Stimulated activated CD4-positive, alpha-beta T cell treated with anti-CD3 and anti-CD28 coated beads, Interleukin-1b, Interleukin-23, amount 100 ng/mL, for 24 hours (primary cell): ENCODE data around the gene CHID1.

ENCODE experiments used
- DNase-seq, 4 experiments: peaks; one replicate each; pipeline ENCODE4 v3.0.0-alpha.2; 2020; ENCODE audit warnings: low read depth in 4 of 4, low spot score in 1 of 4

The CHID1 gene

GRCh38 chr11:837990-838307 lies 72.7 kb downstream of the CHID1 start:
- DNase-seq = no peak

- DNase-seq = no peak
Measured at GRCh38 chr11:837189-837989, 73.2 kb downstream of the CHID1 start.

GRCh38 chr11:836700-837099 lies 73.9 kb downstream of the CHID1 start:
- DNase-seq = no peak

GRCh38 chr11:836274-836673 lies 74.3 kb downstream of the CHID1 start:
- DNase-seq = no peak

GRCh38 chr11:834371-835316 lies 76.0 kb downstream of the CHID1 start:
- no peak for DNase-seq

- no peak for DNase-seq
Measured at GRCh38 chr11:833849-834311, 76.7 kb downstream of the CHID1 start.

GRCh38 chr11:833114-833791 lies 77.4 kb downstream of the CHID1 start:
- no peak for DNase-seq

GRCh38 chr11:832529-833113 lies 78.0 kb downstream of the CHID1 start, which contains the start of gene CD151:
TSS of gene CD151 (plus strand) at chr11:832952. CDS start at chr11:836070, 3,118 bp downstream.
- peak in 1 of 4 experiments; percentile 36 for DNase-seq

- no peak for DNase-seq
Measured at GRCh38 chr11:831961-832528, 78.6 kb downstream of the CHID1 start.

GRCh38 chr11:831118-831864 lies 79.3 kb downstream of the CHID1 start:
- no peak for DNase-seq

- DNase-seq = peak in 1 of 4 experiments; percentile 55
Measured at GRCh38 chr11:830295-831117, 80.1 kb downstream of the CHID1 start.

- DNase-seq = no peak
Measured at GRCh38 chr11:829847-830294, 80.7 kb downstream of the CHID1 start.

GRCh38 chr11:829176-829846 lies 81.3 kb downstream of the CHID1 start:
- DNase-seq = no peak

- DNase-seq = no peak
Measured at GRCh38 chr11:828506-829175, 82.0 kb downstream of the CHID1 start.

GRCh38 chr11:827897-828192 lies 82.8 kb downstream of the CHID1 start, which contains the start of gene CRACR2B:
TSS of gene CRACR2B (plus strand) at chr11:827919. CDS start at chr11:828608, 689 bp downstream.
- DNase-seq = no peak

- DNase-seq = no peak
Measured at GRCh38 chr11:827146-827896, 83.3 kb downstream of the CHID1 start.

GRCh38 chr11:826836-827145 lies 83.8 kb downstream of the CHID1 start:
- no peak for DNase-seq
